ENCODE measurements around the gene UBE4B.
A peak's percentile ranks its signal among the peaks of the same experiment; 100 is the strongest.

UBE4B gene

GRCh38 chr1:10117132-10117531 lies 84.4 kb downstream of the UBE4B start:
- DNase-seq (ENCODE audit: low spot score), result no peak

- DNase-seq (ENCODE audit: low spot score), result no peak
Observed at GRCh38 chr1:10117865-10118264, 85.1 kb downstream of the UBE4B start.

GRCh38 chr1:10121688-10122087 lies 88.9 kb downstream of the UBE4B start:
- DNase-seq (ENCODE audit: low spot score), result no peak

- no peak for DNase-seq (ENCODE audit: low spot score)
Observed at GRCh38 chr1:10122926-10123325, 90.2 kb downstream of the UBE4B start.

- DNase-seq (ENCODE audit: low spot score), result no peak
Observed at GRCh38 chr1:10128101-10128765, 95.5 kb downstream of the UBE4B start.

- DNase-seq (ENCODE audit: low spot score), result no peak
Observed at GRCh38 chr1:10132316-10132715, 99.6 kb downstream of the UBE4B start.

- DNase-seq (ENCODE audit: low spot score), result no peak
Observed at GRCh38 chr1:10132852-10133251, 100.1 kb downstream of the UBE4B start.

GRCh38 chr1:10140981-10141380 lies 108.2 kb downstream of the UBE4B start:
- no peak for DNase-seq (ENCODE audit: low spot score)

- DNase-seq (ENCODE audit: low spot score), result no peak
Observed at GRCh38 chr1:10143961-10144485, 111.3 kb downstream of the UBE4B start.

- no peak for DNase-seq (ENCODE audit: low spot score)
Observed at GRCh38 chr1:10146391-10146790, 113.6 kb downstream of the UBE4B start.

- DNase-seq (ENCODE audit: low spot score), result no peak
Observed at GRCh38 chr1:10149231-10149630, 116.5 kb downstream of the UBE4B start.

GRCh38 chr1:10152709-10153284 lies 120.0 kb downstream of the UBE4B start:
- peak; percentile 70 for DNase-seq (ENCODE audit: low spot score)

GRCh38 chr1:10155087-10155712 lies 122.4 kb downstream of the UBE4B start:
- peak; percentile 47 for DNase-seq (ENCODE audit: low spot score)

- no peak for DNase-seq (ENCODE audit: low spot score)
Observed at GRCh38 chr1:10160173-10160572, 127.4 kb downstream of the UBE4B start.

GRCh38 chr1:10160907-10161490 lies 128.2 kb downstream of the UBE4B start:
- DNase-seq (ENCODE audit: low spot score), result no peak

GRCh38 chr1:10161541-10162290 lies 129.0 kb downstream of the UBE4B start:
- no peak for DNase-seq (ENCODE audit: low spot score)

- no peak for DNase-seq (ENCODE audit: low spot score)
Observed at GRCh38 chr1:10168912-10169514, 136.3 kb downstream of the UBE4B start.

GRCh38 chr1:10170239-10170574 lies 137.4 kb downstream of the UBE4B start:
- DNase-seq (ENCODE audit: low spot score), result no peak

GRCh38 chr1:10171105-10171767 lies 138.5 kb downstream of the UBE4B start:
- DNase-seq (ENCODE audit: low spot score), result no peak

GRCh38 chr1:10171995-10172669 lies 139.4 kb downstream of the UBE4B start:
- DNase-seq (ENCODE audit: low spot score), result no peak

- no peak for DNase-seq (ENCODE audit: low spot score)
Observed at GRCh38 chr1:10173582-10173981, 140.8 kb downstream of the UBE4B start.

Measured in D341Med (cell line).